Measurements from ENCODE around the gene RNU5B-1. TPM values are rescaled to one million over a fixed set of nuclear protein-coding genes. Genes with fewer than 3 reads are reported as not detected.
A peak's percentile ranks its signal among the peaks of the same experiment; 100 is the strongest.
"Not testable (repeated sequence)": the region's sequence is repeated elsewhere in the genome, so short reads cannot be mapped to it uniquely, and the experiment has no call there.

The RNU5B-1 gene
- total and polyA plus RNA-seq, 12 donors = 18.2 to 51.0 TPM; not detected in 10

DNA sequence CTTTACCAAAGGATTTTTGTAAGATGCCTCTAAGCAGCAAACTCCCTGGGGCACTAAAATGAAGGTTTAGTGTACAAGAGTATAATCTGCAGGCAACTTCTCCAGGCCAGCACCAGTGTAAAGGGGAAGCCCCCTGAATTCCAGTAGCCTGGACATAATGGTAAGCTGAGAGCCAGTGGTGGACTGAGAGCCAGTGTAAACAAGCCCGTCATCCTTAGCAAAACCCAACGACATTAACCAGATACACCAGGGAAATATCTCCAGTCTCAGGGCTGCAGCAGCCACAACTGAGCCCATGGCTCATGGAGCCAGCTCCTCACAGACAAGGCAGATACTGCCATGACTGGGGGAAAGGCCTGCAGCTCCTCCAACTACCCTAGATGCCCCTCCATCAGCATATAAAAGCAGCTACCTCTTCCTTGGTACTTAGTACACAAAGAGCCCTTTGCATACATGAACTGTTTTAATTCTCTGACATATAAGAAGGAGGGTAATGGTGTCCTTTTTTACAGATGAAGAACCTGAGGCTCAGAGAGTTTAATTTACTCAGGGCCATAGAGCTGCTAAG is 39.5 kb upstream of the RNU5B-1 start:
- H3K27me3 ChIP-seq = no peaks in the 10 kb centered on the region
- ATAC-seq (peak in 7 of 8 donors; percentile 25 to 74 (median 52)), DNase-seq (no peak)
- 28 to 32% methylated on average over 2 of the region's 2 CpGs for WGBS, 2 donors
- H3K27ac ChIP-seq = peak overlapping the region in 1 of 10 donors; percentile 36
- H3K9me3 ChIP-seq = no peaks in the 10 kb centered on the region
- no peak overlapping the region for H3K4me3 ChIP-seq
- TF ChIP-seq, protein P1, sequence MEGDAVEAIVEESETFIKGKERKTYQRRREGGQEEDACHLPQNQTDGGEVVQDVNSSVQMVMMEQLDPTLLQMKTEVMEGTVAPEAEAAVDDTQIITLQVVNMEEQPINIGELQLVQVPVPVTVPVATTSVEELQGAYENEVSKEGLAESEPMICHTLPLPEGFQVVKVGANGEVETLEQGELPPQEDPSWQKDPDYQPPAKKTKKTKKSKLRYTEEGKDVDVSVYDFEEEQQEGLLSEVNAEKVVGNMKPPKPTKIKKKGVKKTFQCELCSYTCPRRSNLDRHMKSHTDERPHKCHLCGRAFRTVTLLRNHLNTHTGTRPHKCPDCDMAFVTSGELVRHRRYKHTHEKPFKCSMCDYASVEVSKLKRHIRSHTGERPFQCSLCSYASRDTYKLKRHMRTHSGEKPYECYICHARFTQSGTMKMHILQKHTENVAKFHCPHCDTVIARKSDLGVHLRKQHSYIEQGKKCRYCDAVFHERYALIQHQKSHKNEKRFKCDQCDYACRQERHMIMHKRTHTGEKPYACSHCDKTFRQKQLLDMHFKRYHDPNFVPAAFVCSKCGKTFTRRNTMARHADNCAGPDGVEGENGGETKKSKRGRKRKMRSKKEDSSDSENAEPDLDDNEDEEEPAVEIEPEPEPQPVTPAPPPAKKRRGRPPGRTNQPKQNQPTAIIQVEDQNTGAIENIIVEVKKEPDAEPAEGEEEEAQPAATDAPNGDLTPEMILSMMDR (IDR thresholded peaks at IDR 0.05) = no peak
- intact Hi-C loops (cut with DNase I) = loop anchor here in 1 of 10 donors (10.0 kb wide), 1 partner anchor 230 kb away; no protein-coding TSS in a partner anchor
- peaks cover 0 to 15% (median 0%) of the 10 kb centered on the region in 9 donors for H3K4me1 ChIP-seq
- H3K36me3 ChIP-seq = peaks cover 0 to 82% (median 14%) of the 10 kb centered on the region in 9 donors

DNA sequence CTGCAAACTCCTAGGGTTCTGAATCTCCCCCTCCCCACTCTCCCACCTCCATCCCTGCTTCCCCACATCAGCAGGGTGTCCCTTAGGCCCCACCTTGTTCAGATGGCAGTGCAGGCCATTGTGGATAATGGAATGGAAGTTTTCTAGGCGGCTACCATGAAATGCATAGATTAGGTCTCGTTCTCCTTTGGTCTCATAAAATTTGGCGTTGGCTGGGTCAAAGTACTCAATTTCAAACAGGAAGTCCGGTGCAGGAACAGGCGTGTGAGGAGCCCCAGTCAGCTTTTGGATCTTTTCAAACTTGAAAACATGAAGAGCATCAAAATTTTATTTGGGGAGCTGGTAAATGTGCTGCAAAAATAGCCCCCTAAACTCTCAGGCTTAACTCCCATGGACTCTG is 38.0 kb upstream of the RNU5B-1 start:
- 92 to 96% methylated on average over 5 of the region's 5 CpGs for WGBS, 2 donors
- TF ChIP-seq, protein P1 (IDR thresholded peaks at IDR 0.05) = no peak
- Histone ChIP-seq H3K4me3 (no peak overlapping the region), H3K9me3 (no peaks in the 10 kb centered on the region), H3K4me1 (peaks cover 0 to 26% (median 7%) of the 10 kb centered on the region in 9 donors), H3K36me3 (peaks cover 0 to 73% (median 12%) of the 10 kb centered on the region in 9 donors), H3K27ac (no peak overlapping the region), H3K27me3 (no peaks in the 10 kb centered on the region)
- ATAC-seq (no peak), DNase-seq (no peak)
- intact Hi-C loops (cut with DNase I) = loop anchor here in 1 of 10 donors (10.0 kb wide), 1 partner anchor 232 kb away; no protein-coding TSS in a partner anchor

DNA sequence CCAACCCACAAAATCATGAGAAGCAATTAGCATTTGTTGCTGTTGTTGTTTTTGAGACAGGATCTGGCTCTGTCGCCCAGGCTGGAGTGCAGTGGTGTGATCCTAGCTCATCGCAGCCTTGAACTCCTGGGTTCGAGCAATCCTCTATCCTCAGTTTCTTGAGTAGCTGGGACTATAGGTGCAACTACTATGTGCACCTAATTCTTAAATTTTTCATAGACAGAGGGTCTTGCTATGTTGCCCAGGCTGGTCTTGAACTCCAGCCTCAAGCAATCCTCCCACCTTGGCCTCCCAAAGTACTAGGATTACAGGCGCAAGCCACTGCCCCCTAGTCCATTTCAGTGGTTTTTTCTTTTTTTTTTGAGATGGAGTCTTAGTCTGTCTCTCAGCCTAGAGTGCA is 36.1 kb upstream of the RNU5B-1 start:
- H3K4me1 ChIP-seq = peaks cover 0 to 34% (median 10%) of the 10 kb centered on the region in 9 donors
- H3K4me3 ChIP-seq = no peak overlapping the region
- 97 to 98% methylated on average over 4 of the region's 4 CpGs for WGBS, 2 donors
- ATAC-seq (no peak), DNase-seq (no peak)
- intact Hi-C loops (cut with DNase I) = loop anchor here in 1 of 10 donors (10.0 kb wide), 1 partner anchor 234 kb away; no protein-coding TSS in a partner anchor
- no peak overlapping the region for H3K27ac ChIP-seq
- TF ChIP-seq, protein P1 (IDR thresholded peaks at IDR 0.05) = no peak
- H3K36me3 ChIP-seq = peaks cover 0 to 54% (median 0%) of the 10 kb centered on the region in 9 donors
- H3K27me3 ChIP-seq = no peaks in the 10 kb centered on the region
- H3K9me3 ChIP-seq = no peaks in the 10 kb centered on the region

DNA sequence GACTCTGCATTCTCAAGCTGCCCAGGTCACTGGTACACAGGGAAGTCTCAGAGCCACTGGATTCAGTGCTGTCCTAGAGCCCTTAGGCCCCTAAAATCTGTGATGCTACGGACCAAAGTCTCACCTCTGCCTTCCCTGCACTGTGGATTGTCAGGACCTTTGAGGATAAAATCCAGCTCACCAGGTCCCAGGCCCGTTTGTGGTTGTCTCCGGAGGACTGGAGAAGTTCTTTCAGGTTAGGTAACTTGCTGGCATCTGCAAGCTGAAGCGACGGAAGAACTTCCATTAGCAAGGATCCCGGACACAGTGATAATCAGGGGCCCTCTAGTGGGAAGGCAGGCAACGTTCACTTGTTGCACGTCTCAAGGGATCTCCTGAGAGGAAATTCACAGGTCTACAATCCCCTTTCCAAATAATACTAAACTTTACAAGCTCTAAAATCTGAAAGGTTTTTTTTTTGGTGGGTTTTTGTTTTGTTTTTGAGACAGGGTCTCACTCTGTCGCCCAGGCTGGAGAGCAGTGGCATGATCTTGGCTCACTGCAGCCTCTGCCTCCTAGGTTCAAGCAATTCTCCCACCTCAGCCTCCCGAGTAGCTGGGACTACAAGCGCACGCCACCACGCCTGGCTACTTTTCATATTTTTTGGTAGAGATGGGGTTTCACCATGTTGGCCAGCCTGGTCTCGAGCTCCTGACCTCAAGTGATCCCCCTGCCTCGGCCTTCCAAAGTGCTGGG is 33.5 kb upstream of the RNU5B-1 start:
- H3K9me3 ChIP-seq, H3K27ac ChIP-seq, H3K4me3 ChIP-seq, H3K27me3 ChIP-seq: not testable (repeated sequence)
- DNase-seq (peak; percentile 29 to 63), ATAC-seq (peak; percentile 85 to 93 (median 91))
- intact Hi-C loops (cut with DNase I) = loop anchor here in 9 of 10 donors (1.0 to 10.0 kb wide), 7 partner anchors 76 to 216 kb away; partner anchors contain the start of gene CLPX (in 1 of the 9)
- 46 to 47% methylated on average over 15 of the region's 15 CpGs for WGBS, 2 donors
- H3K36me3 ChIP-seq = peaks cover 0 to 32% (median 0%) of the 10 kb centered on the region in 9 donors
- peaks cover 0 to 35% (median 15%) of the 10 kb centered on the region in 9 donors for H3K4me1 ChIP-seq
- TF ChIP-seq, protein P1 (IDR thresholded peaks at IDR 0.05) = peak; percentile 57 to 82 (median 68)

Measured in heart right ventricle (tissue), 16 donors.